AG04450 (cell line): ENCODE data around the gene KLK5. TPM values are rescaled to one million over a fixed set of nuclear protein-coding genes. Genes with fewer than 3 reads are reported as not detected.

ENCODE experiments used
- CTCF ChIA-PET: fragments of 300-600, 350-600 bp; formaldehyde crosslinking; extraction: SDS; loops from one replicate; lab custom pipeline; 2022; ENCODE audit warnings: antibody characterized with exemption, inconsistent platforms; lab: Charles Lee
- POLR2A ChIA-PET: fragments of 350-600 bp; formaldehyde crosslinking; extraction: SDS; loops from one replicate; lab custom pipeline; 2021; ENCODE audit warnings: antibody characterized with exemption, inconsistent platforms; lab: Yijun Ruan, JAX
- DNase-seq: peaks from one replicate; pipeline ENCODE4 v3.0.0-alpha.2; 2011; ENCODE audit warnings: low read depth, low spot score
- H3K27ac ChIP-seq: one replicate; pipeline ENCODE4 v1.5.1; 2012; ENCODE audit warnings: low read depth, low read length, control low read depth
- H3K27me3 ChIP-seq: one replicate; pipeline ENCODE4 v1.6.0; 2012; ENCODE audit warnings: low read length; ENCODE audit not compliant: control insufficient read depth, insufficient read depth
- H3K4me3 ChIP-seq: 2 replicates; pipeline ENCODE4 v1.5.1; 2011; ENCODE audit warnings: mild to moderate bottlenecking, low read depth, low read length, control low read depth
- H3K9me3 ChIP-seq: 2 replicates; pipeline ENCODE4 v1.5.1; 2012; ENCODE audit warnings: low read length; ENCODE audit not compliant: control insufficient read depth, insufficient read depth
- polyA plus RNA-seq: library from polyadenylated mRNA; depleted of rRNA; stranded (reverse); fragments of >200 nt; gene quantifications from 2 replicates; pipeline ENCODE4 v1.2.3, GENCODE V29; 2011
- TF ChIP-seq, protein P1 (sequence below): IDR thresholded peaks from 2 replicates; pipeline ENCODE4 v1.5.1; 2011; ENCODE audit warnings: low read depth, low read length, control low read depth, inconsistent platforms

KLK5 gene
- polyA plus RNA-seq, 1 experiment, result not detected

- no peak overlapping the region for H3K27ac ChIP-seq
- no peaks in the 10 kb centered on the region for H3K27me3 ChIP-seq
- H3K4me3 ChIP-seq, result no peak overlapping the region
- ChIA-PET POLR2A (no interaction called here), CTCF (no interaction called here)
- TF ChIP-seq, protein P1, sequence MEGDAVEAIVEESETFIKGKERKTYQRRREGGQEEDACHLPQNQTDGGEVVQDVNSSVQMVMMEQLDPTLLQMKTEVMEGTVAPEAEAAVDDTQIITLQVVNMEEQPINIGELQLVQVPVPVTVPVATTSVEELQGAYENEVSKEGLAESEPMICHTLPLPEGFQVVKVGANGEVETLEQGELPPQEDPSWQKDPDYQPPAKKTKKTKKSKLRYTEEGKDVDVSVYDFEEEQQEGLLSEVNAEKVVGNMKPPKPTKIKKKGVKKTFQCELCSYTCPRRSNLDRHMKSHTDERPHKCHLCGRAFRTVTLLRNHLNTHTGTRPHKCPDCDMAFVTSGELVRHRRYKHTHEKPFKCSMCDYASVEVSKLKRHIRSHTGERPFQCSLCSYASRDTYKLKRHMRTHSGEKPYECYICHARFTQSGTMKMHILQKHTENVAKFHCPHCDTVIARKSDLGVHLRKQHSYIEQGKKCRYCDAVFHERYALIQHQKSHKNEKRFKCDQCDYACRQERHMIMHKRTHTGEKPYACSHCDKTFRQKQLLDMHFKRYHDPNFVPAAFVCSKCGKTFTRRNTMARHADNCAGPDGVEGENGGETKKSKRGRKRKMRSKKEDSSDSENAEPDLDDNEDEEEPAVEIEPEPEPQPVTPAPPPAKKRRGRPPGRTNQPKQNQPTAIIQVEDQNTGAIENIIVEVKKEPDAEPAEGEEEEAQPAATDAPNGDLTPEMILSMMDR, result no peak
- no peak for DNase-seq
- H3K9me3 ChIP-seq, result peaks cover 1% of the 10 kb centered on the region; the same call in 1 of the 2 replicates
These were observed 11.4 kb upstream of the KLK5 start for GRCh38 chr19:50964266-50964665.

DNA sequence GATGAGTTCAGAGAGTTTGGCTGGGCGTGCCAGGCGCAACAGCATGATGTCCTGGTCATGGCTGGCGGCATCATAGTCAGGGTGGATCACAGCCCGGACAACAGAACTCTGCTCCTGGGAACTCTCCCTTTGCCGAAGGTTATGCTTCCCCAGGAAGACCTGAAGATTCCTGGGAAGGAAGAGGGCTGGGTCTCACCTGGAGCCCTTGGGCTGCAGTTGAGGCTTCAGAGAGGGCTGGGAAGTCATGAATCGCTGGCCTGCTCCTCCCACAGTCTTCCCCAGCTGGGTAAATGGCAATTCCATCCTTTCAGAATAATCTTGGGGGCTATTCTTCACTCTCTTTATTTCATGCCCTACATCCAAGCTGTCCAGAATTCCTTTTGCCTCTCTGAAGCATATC lies 10.5 kb upstream of the KLK5 start:
- Histone ChIP-seq H3K27ac (no peak overlapping the region), H3K9me3 (peaks cover 4% of the 10 kb centered on the region), H3K27me3 (no peaks in the 10 kb centered on the region), H3K4me3 (no peak overlapping the region)
- TF ChIP-seq, protein P1, result no peak
- ChIA-PET POLR2A (no interaction called here), CTCF (no interaction called here)
- DNase-seq, result no peak

DNA sequence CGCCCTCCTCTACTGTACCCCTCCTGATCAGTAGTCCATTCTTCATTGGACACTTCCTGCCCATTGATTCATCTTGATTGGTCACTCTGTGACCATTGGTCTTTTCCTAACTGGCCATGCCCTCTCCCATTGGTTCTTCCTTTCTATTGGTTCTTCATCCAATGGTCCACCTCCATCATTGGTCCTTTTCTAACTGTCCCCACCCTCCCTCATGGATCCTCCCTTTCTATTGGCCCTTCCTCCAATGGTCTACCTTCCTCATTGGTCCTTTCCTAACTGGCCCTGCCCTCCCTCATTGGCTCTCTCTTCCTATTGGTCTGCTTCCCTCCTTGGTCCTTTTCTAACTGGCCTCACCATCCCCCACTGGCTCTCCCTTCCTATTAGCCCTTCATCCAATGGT lies 9.4 kb upstream of the KLK5 start:
- CTCF ChIA-PET, result interaction anchor here (0.5 kb wide), 1 partner anchor 408 kb away, joined by 4 read pairs; no protein-coding TSS in a partner anchor
- no peak for DNase-seq
- Histone ChIP-seq H3K27ac (no peak overlapping the region), H3K4me3 (no peak overlapping the region), H3K9me3 (peaks cover 10% of the 10 kb centered on the region), H3K27me3 (no peaks in the 10 kb centered on the region)
- POLR2A ChIA-PET, result no interaction called here
- TF ChIP-seq, protein P1, result no peak

DNA sequence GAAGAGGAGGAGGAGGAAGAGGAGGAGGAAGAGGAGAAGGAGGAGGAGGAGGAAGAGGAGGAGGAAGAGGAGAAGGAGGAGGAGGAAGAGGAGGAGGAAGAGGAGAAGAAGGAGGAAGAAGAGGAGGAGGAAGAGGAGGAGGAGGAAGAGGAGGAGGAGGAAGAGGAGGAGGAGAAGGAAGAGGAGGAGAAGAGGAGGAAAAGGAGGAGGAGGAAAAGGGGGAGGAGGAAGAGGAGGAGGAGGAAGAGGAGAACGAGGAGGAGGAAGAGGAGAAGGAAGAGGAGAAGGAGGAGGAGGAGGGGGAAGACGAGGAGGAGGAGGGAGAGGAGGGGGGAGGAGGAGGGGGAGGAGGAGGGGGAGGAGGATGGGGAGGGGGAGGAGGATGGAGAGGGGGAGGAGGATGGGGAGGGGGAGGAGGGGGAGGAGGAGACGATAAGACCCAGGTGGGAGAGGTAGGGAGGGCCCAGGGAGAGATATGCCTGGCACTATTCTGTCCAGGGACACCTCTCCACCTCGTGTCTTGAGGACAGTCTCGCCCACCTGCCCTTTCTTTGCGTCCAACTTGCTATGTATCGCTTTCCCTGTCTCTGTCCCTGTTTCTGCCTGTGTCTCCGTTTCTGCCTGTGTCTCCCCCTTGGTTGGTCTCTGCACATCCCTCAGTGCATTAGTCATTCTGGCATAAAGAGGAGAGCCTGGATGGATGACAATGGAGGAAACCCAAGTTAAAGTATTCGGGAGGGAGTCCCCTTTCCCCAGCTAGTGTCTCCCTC lies 7.1 kb upstream of the KLK5 start:
- CTCF ChIA-PET, result no interaction called here
- no peak for DNase-seq
- POLR2A ChIA-PET, result no interaction called here

DNA sequence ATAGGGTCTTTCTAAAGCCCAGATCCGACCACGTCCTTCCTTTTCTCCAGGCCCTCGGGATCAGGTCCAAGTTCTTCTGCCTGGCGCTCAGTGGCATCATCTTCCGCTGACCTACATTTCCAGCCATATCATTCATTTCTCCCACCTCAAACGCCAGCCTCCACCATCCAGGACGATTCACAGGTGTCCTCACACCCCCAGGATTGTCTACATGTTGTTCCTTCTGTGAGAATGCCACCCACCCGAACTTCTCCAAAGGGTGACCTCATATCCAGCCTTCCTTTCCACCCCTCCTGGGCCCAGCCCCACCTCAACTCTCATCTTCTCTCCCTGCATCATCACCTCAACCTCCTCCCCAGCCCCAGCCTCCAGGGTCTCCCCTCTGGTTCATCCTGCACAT lies 4.7 kb upstream of the KLK5 start:
- no peak for DNase-seq
- no peaks in the 10 kb centered on the region for H3K27me3 ChIP-seq
- no peak overlapping the region for H3K4me3 ChIP-seq
- TF ChIP-seq, protein P1, result no peak
- ChIA-PET POLR2A (no interaction called here), CTCF (interaction anchor here (1.8 kb wide), 1 partner anchor 35 kb away, joined by 5 read pairs; no protein-coding TSS in a partner anchor)
- H3K27ac ChIP-seq, result no peak overlapping the region
- peaks cover 18% of the 10 kb centered on the region for H3K9me3 ChIP-seq

More for the DNA sequence above, 7.1 kb upstream of the KLK5 start:
- TF ChIP-seq, protein P1, result no peak
- Histone ChIP-seq H3K27me3 (no peaks in the 10 kb centered on the region), H3K9me3 (peaks cover 10% of the 10 kb centered on the region), H3K4me3 (no peak overlapping the region), H3K27ac (no peak overlapping the region)
